Esophagus muscularis mucosa (tissue), 3 donors: ENCODE results near the gene MAB21L1.

Experiments
- POLR2A ChIP-seq: fragments of 450-650 bp; IDR thresholded peaks from one replicate; pipeline ENCODE4 v1.6.1; 2017; ENCODE audit warnings: antibody characterized with exemption, moderate library complexity, mild to moderate bottlenecking, low read depth
- POLR2AphosphoS5 ChIP-seq, 2 donors: sonication (generic); formaldehyde crosslinking; IDR thresholded peaks; one replicate each; pipeline ENCODE4 v1.6.1; 2017; ENCODE audit warnings: antibody characterized with exemption in 2 of 2
- TF ChIP-seq, protein P1 (sequence below), 3 experiments: fragments of 200-600 bp in 2 of 3; fragments of 450-650 bp in 1 of 3; sonication (generic) in 2 of 3; IDR thresholded peaks; one replicate each; pipeline ENCODE4 v1.5.1; 2017 to 2019; ENCODE audit warnings: antibody characterized with exemption in 3 of 3, mild to moderate bottlenecking in 2 of 3, moderate library complexity in 1 of 3

DNA sequence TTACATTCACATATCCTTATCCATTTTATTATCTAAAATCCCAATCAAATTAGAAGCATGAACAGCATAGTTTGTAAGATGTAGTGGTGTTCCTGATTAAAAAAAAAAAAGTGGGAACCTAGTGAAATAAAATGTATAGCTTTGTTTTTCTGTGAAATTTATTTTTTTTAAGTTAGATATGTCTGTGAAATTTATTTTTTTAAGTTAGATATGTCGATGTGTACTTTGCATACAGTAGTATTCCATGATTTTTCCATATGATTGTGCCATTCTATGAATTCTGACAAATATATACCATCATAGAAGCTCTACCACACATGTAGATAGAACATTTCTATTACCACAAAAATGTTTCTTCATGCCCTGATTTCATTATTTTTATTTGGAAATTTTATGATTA lies 6.0 kb upstream of the MAB21L1 start:
- TF ChIP-seq, protein P1, sequence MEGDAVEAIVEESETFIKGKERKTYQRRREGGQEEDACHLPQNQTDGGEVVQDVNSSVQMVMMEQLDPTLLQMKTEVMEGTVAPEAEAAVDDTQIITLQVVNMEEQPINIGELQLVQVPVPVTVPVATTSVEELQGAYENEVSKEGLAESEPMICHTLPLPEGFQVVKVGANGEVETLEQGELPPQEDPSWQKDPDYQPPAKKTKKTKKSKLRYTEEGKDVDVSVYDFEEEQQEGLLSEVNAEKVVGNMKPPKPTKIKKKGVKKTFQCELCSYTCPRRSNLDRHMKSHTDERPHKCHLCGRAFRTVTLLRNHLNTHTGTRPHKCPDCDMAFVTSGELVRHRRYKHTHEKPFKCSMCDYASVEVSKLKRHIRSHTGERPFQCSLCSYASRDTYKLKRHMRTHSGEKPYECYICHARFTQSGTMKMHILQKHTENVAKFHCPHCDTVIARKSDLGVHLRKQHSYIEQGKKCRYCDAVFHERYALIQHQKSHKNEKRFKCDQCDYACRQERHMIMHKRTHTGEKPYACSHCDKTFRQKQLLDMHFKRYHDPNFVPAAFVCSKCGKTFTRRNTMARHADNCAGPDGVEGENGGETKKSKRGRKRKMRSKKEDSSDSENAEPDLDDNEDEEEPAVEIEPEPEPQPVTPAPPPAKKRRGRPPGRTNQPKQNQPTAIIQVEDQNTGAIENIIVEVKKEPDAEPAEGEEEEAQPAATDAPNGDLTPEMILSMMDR (IDR thresholded peaks at IDR 0.05) = no peak
- TF ChIP-seq POLR2AphosphoS5 (IDR thresholded peaks at IDR 0.05) (no peak), POLR2A (no peak)
